Calu3 (cell line): ENCODE measurements around the gene PPP1R9A. TPM values are rescaled to one million over a fixed set of nuclear protein-coding genes. Genes with fewer than 3 reads are reported as not detected.
A peak's percentile ranks its signal among the peaks of the same experiment; 100 is the strongest.
"Not testable (repeated sequence)": the region's sequence is repeated elsewhere in the genome, so short reads cannot be mapped to it uniquely, and the experiment has no call there.

ENCODE experiments used
- BruUV-seq: library from RNA; stranded (reverse); fragments of 400-500 nt; replicated peaks from 2 replicates; lab custom pipeline; 2021; lab: Mats Ljungman, UMichigan
- CTCF ChIA-PET: fragments of 300-600 bp; sonication (Branson Sonifier 250); formaldehyde crosslinking; loops from one replicate; lab custom pipeline; 2022; ENCODE audit warnings: antibody characterized with exemption; lab: Charles Lee
- DNase-seq: peaks from one replicate; pipeline ENCODE4 v3.0.0; 2022
- H3K27ac Mint-ChIP-seq: one replicate; pipeline ENCODE4 v1.8.0; 2022; ENCODE audit warnings: mixed read lengths; ENCODE audit not compliant: unreplicated experiment
- H3K27me3 Mint-ChIP-seq: one replicate; pipeline ENCODE4 v1.8.0; 2022; ENCODE audit warnings: mixed read lengths; ENCODE audit not compliant: unreplicated experiment
- H3K36me3 Mint-ChIP-seq: one replicate; pipeline ENCODE4 v1.8.0; 2022; ENCODE audit warnings: mild to moderate bottlenecking, moderate library complexity, mixed read lengths; ENCODE audit not compliant: insufficient read depth, unreplicated experiment
- H3K4me1 Mint-ChIP-seq: one replicate; pipeline ENCODE4 v1.8.0; 2022; ENCODE audit warnings: mild to moderate bottlenecking, low read depth, mixed read lengths; ENCODE audit not compliant: unreplicated experiment
- H3K4me3 Mint-ChIP-seq: one replicate; pipeline ENCODE4 v1.8.0; 2022; ENCODE audit warnings: mild to moderate bottlenecking, low read depth, moderate library complexity, mixed read lengths; ENCODE audit not compliant: unreplicated experiment
- H3K9me3 Mint-ChIP-seq: one replicate; pipeline ENCODE4 v1.8.0; 2022; ENCODE audit warnings: low read depth, mixed read lengths; ENCODE audit not compliant: unreplicated experiment
- intact Hi-C: fragments of 100-400 bp; cut with micrococcal nuclease; formaldehyde crosslinking; loops from one replicate; pipeline ENCODE4 v1.10.0; 2022; ENCODE audit not compliant: unreplicated experiment
- total RNA-seq: library from RNA; stranded (reverse); gene quantifications from 2 replicates; pipeline ENCODE4 v1.2.3, GENCODE V29; 2022
- TF ChIP-seq, protein P1 (sequence below): fragments of 200-600 bp; IDR thresholded peaks from one replicate; pipeline ENCODE4 v1.8.0; 2022; ENCODE audit warnings: antibody characterized with exemption; ENCODE audit not compliant: unreplicated experiment

Gene PPP1R9A
- total RNA-seq, 1 experiment from 2014 or later, result 19.4 TPM

- Mint-ChIP-seq H3K4me1 (peaks cover 18% of the 10 kb centered on the region), H3K36me3 (no peaks in the 10 kb centered on the region), H3K9me3 (no peaks in the 10 kb centered on the region), H3K27ac (no peak overlapping the region), H3K4me3 (no peak overlapping the region), H3K27me3 (no peaks in the 10 kb centered on the region)
- no TSS peak for BruUV-seq
- TF ChIP-seq, protein P1, sequence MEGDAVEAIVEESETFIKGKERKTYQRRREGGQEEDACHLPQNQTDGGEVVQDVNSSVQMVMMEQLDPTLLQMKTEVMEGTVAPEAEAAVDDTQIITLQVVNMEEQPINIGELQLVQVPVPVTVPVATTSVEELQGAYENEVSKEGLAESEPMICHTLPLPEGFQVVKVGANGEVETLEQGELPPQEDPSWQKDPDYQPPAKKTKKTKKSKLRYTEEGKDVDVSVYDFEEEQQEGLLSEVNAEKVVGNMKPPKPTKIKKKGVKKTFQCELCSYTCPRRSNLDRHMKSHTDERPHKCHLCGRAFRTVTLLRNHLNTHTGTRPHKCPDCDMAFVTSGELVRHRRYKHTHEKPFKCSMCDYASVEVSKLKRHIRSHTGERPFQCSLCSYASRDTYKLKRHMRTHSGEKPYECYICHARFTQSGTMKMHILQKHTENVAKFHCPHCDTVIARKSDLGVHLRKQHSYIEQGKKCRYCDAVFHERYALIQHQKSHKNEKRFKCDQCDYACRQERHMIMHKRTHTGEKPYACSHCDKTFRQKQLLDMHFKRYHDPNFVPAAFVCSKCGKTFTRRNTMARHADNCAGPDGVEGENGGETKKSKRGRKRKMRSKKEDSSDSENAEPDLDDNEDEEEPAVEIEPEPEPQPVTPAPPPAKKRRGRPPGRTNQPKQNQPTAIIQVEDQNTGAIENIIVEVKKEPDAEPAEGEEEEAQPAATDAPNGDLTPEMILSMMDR, result no peak
- DNase-seq, result no peak
- CTCF ChIA-PET, result no interaction called here
- intact Hi-C loops, result no loop called here
Measured at GRCh38 chr7:94999069-94999351, 91.6 kb downstream of the PPP1R9A start.

GRCh38 chr7:94999601-95000000 is 92.2 kb downstream of the PPP1R9A start:
- DNase-seq, intact Hi-C loops, CTCF ChIA-PET, H3K27me3 Mint-ChIP-seq, BruUV-seq, H3K36me3 Mint-ChIP-seq, H3K27ac Mint-ChIP-seq, H3K9me3 Mint-ChIP-seq, H3K4me3 Mint-ChIP-seq: not testable (repeated sequence)
- peaks cover 19% of the 10 kb centered on the region for H3K4me1 Mint-ChIP-seq

DNA sequence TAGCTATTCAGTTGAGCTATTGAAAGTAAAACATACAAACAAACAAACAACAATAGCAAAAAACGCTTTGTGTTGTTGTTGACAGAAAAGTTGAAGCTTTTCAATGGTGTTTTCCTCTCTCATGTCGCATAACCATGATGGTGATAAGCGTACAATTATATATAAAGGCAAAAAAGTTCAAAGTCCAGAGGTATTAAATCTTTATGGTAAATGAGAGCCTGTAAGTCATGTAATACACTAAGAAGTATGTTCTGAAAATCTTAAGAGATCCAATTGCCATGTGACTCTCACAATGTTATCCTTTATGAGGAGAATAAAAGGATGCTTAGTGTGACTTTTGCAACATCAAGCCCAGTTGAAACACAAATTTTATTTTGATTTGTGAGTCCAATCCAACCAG is 93.9 kb downstream of the PPP1R9A start:
- TF ChIP-seq, protein P1, result no peak
- H3K9me3 Mint-ChIP-seq, result no peaks in the 10 kb centered on the region
- no peaks in the 10 kb centered on the region for H3K36me3 Mint-ChIP-seq
- H3K4me3 Mint-ChIP-seq, result no peak overlapping the region
- no peak overlapping the region for H3K27ac Mint-ChIP-seq
- intact Hi-C loops, result no loop called here
- H3K4me1 Mint-ChIP-seq, result peaks cover 19% of the 10 kb centered on the region
- CTCF ChIA-PET, result no interaction called here
- no TSS peak for BruUV-seq
- DNase-seq, result no peak
- H3K27me3 Mint-ChIP-seq, result no peaks in the 10 kb centered on the region

DNA sequence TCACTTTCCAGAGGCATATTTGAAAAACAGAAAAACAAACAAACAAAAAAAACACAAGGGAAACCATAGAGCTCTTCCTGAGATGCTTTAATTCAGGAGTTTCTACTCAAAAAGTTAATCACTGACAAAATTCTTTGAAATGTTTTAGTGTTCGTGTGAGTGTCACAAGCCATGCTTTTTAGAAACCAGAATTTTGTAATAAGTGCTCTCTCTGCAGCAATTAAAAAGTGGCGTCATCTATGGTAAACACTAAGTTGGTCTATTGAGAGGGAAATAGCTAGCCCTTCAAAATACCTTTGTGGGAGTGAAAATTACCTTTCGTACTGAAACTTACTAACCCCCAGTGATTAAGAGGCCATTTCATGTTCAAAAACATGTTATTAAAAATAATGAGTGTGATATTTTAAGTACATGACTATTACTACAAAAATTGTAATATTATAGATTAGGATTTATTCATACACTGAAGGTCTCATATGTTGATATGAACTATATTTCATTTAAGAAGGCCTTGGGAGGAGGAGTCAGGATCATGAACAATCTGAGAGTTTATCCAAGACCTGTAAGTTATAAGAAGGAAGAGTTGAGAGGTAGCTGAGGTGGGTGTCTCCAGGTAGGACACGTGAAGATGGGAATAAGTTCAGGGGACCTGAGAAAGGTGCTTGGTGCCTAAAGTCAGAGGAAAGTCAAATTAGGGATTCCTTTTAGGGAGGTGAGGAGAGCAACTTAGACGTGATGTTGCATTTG is 94.6 kb downstream of the PPP1R9A start:
- TF ChIP-seq, protein P1, result no peak
- H3K27ac Mint-ChIP-seq, result peak overlapping the region; percentile 31
- DNase-seq, result no peak
- no peaks in the 10 kb centered on the region for H3K9me3 Mint-ChIP-seq
- intact Hi-C loops, result no loop called here
- CTCF ChIA-PET, result no interaction called here
- H3K4me3 Mint-ChIP-seq, result no peak overlapping the region
- H3K36me3 Mint-ChIP-seq, result no peaks in the 10 kb centered on the region
- H3K4me1 Mint-ChIP-seq, result peaks cover 19% of the 10 kb centered on the region
- no peaks in the 10 kb centered on the region for H3K27me3 Mint-ChIP-seq
- BruUV-seq, result no TSS peak

- no peak for DNase-seq
- H3K4me3 Mint-ChIP-seq, result no peak overlapping the region
- no peaks in the 10 kb centered on the region for H3K9me3 Mint-ChIP-seq
- H3K27ac Mint-ChIP-seq, result no peak overlapping the region
- no peaks in the 10 kb centered on the region for H3K27me3 Mint-ChIP-seq
- H3K36me3 Mint-ChIP-seq, result no peaks in the 10 kb centered on the region
- CTCF ChIA-PET, result no interaction called here
- BruUV-seq, result no TSS peak
- H3K4me1 Mint-ChIP-seq, result peaks cover 19% of the 10 kb centered on the region
- intact Hi-C loops, result no loop called here
- TF ChIP-seq, protein P1, result no peak
Measured at GRCh38 chr7:95002775-95003174, 95.4 kb downstream of the PPP1R9A start.
